IPS-NIHi11 (cell line): ENCODE results near the gene PFKP.

Source experiments
- DNase-seq: peaks from one replicate; pipeline ENCODE4 v3.0.0; 2012; ENCODE audit warnings: mixed read lengths, low spot score

The PFKP gene

DNA sequence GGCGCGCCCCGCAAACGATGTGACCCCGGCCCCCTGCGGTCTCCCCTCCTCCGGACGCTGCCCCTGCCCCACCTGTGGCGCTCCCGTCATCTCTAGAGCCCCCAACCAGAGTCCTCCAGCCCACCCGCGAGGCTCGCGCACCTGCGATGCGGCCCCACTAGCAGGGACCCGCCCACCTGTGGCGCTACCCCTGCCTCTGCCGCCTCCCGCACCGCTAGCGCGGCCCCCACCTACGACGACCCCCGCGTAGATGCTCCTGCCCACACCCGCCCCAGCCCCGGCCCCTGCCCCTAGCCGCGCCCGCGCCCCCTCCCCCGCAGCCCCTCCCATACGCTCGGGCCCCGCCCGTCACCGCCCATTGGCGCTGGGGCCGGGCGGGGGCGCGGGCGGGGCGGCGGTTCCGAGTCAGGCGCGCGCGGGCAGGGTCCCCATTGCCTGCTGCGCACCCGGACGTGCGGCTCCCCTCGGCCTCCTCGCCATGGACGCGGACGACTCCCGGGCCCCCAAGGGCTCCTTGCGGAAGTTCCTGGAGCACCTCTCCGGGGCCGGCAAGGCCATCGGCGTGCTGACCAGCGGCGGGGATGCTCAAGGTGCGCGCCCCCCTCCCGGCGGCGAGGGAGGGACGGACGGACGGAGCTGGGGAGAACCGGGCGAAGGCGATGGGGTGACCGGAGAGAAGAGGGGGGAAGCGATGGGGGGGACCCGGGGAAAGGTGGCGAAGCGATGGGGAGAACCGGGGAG lies at the start of gene PFKP:
Gene PFKP, plus strand, starts transcription at position 431 of the 741 bp plus-strand sequence. Its CDS starts 48 bp downstream, at position 479.
- peak; percentile 79 for DNase-seq

DNA sequence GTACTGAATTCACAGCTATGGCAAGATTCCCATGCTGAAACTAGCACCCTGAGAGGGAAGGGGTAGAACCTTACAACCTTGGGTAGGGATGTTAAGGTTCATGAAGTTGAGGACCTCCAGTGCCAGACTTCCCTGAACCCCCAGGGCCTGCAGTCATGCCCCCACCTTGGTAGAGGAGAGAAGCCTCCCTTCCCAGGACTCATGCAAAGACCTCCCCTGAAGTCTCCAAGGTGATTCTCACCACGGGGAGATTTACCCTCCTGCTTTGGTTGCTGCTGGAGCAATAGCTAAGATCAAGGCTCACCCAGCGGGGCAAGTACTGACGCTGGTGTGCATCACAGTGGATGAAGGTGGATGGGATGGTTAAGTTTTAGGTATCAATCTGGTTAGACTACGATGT lies 49.1 kb upstream of the PFKP start:
- no peak for DNase-seq

DNA sequence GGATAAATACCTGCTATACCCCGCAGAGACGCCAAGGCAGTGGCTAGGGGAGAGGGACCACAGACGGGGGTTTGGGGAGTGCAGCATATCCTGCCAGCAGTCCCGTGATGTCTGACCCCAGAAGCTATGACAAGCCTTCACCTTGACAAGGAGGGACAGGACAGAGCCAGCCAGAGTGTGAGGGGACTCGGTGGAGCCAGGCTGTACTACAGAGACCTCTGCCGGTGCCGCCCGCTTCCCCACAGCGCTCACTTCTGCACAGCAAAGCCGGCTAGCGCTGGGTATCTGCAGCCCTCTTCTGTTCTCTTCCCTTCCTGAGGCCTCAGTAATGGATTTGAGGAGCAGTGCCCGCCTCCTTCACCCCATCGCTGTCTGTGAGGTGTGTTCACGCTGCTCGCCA lies 47.0 kb upstream of the PFKP start:
- DNase-seq, result no peak

DNA sequence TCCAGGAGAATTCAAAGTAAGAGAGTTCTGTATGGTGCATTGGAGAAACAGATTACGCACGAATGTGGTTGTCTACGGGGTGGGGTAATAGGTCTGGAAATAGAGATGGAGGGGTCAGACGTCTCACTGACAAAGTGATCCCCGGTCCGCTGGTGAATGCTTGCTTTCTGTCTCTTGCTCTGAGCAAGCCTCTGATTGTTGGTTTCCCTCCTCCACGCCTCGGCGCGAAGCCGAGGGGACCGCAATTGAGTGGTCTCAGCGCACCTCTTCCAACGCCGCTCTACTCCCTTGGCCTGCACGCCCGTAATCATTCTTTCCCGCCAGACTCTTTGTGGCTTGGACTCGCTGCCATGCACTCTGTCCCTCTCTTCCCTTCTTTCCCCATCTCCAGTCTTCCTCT lies 46.5 kb upstream of the PFKP start:
- no peak for DNase-seq

DNA sequence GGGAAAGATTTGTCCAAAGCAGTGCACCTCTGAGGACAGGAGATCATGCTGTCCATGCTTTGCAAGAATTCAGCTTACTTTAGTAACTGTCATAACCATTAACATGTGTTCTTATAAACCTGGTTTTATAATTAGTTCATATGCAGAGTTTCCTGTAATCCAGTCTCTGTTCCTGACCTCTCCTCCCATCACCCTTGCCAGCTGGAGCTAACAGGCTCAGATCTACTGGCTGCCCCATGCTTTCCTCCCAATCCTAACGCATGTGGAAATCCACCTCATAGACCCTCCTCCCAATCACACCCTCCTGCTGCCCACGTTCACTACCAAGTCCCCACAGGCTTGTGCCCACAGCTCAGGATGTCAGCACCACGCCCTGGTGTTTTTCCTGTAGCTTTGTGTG lies 45.3 kb upstream of the PFKP start:
- DNase-seq, result no peak

DNA sequence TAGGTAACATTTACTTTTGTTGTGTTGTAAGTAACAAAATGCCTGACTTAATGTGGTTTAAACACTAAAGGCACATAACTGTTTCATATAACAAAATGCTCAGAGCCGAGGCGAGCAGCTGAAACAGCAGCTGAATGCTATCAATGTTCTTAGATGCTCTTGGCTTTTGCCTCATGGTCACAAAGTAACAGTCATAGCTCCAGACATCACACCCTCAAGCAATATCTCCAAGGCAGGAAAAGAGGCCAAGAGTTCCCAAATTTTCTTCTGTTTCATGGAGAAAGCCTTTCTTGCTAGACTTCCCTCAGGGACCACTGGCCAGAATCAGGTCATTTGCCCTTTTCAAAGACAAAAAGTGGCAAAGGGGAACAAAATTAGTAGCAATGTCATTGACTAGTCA lies 43.5 kb upstream of the PFKP start:
- no peak for DNase-seq

DNA sequence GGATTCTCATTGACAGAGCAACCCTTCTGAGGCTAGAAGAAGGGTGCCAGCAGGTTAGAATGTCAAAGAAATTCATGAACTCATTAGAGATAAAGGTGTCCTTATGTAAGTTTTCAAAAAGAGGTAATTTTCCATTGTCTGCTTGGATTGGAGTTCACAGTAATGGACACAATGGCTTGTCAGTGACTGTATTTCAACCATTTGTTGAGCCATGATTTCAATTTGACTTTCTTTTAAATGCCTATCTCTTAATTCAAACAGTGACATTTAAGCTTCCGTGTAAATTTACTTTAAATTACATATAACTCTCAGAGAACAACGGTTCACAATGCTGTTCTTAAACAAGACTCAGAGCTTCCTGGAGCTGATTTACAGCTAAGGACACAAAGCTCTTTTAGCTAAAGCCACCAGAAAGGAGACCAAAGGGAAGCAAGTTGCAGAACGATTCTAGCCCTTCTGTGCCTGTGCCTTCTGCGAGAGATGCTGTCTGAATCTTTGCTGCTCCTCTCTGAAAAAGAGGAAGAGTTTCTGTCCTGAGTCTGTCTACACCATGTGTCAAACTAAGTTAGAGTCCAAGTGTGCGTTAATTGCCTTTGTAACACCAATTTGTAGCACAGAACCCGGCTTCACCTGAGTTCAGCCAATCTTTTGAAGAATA lies 42.2 kb upstream of the PFKP start:
- DNase-seq, result no peak

DNA sequence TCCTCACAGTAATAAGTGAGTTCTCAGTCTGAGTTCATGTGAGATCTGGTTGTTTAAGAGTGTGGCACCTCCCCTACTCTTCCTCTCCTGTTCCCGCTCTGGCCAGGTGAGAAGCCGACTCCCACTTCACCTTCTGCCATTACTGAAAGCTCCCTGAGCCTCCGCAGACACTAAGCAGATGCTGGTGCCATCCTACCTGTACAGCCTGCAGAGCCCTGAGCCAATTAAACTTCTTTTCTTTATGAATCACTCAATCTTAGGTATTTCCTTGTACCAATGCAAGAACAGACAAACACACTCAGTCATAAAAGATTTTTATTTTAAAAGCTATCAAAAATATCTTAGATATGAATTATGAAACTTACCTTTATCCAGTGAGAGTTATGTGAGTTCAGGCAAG lies 39.5 kb upstream of the PFKP start:
- DNase-seq, result no peak

DNA sequence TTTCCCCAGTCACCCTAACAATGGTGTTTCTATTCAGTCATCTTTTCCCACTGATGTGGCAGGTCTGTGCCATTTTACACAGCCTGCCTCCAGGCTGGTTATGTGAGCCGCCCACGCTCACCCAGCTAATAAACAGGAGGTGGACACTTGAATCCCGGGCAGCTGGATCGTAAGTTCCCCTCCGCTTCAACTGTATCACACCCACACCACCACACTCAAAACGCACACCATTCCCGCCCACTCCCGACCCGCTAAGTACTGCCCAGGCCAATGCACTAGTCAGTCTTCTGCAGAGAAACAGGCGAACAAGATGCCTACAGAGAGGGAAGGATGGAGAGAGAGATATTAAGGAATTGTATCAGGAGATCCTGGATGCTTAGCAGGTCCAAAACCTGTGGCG lies 38.9 kb upstream of the PFKP start:
- no peak for DNase-seq

DNA sequence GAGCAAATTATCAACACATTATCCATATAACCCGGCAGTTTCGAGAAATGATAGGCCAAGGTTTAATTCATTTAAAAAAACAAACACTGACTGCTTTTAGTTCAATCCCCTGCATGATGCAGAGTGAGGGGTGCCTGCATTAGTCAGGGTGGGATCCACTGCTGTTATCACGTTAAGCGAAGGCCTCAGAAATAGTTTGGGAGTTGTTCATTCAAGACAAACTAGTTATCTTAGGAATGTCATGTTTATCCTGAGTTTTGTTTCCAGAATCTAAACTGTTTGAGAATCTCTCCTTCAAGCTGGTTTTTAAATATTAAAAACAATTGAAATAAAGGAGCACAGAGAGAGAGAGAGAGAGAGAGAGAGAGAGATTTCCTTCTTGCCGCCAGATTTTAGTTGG lies 36.6 kb upstream of the PFKP start:
- DNase-seq, result no peak

DNA sequence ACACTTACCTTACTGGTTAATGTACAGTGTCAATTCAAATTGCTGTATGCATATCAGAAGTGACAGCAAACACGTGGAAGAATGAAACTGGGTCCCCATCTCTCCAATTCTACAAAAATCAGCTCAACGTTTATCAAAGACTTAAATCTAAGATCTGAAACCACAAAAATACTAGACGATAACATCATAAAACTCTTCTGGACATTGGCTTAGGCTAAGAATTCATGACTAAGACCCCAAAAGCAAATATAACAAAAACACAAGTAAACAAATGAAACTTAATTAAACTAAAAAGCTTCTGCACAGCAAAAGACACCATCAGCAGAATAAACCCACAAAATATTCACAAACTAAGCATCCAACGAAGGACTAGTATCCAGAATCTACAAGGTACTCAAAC lies 35.9 kb upstream of the PFKP start:
- no peak for DNase-seq

DNA sequence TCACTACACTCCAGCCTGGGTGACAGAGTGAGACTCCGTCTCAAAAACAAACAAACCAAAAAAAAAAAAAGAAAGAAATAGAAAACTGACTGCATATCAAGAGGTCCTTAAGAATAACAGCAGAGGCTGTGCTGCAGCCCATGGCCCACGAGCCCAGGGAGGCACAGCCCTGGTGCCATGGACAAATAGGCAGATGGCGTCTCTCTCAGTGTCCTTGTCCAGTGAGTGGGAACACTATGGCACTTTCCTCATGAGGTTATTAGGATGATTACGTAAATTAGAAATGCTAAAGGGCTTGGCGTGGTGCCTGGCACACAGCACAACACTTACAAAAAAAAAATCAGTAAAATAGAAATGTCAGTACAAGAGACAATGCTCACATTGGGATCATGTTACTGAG lies 33.4 kb upstream of the PFKP start:
- DNase-seq, result no peak

DNA sequence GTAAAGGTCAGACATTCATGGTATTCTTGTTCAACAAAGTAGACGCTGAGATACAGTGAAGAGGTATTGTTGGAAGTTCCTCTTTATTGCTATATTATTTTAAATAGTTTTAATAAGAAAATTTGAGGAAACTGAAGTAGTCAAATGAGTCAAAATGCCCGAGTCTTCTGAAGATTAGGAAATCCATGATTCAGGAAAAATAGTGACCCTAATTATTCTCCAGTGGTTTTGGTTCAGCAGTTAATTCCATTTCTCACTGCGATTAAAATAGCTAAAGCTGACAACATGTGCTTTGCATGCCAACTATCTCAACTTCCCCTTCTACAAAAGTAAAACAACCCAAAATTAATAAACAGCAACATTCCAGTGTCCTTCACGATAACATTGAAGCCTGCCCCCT lies 32.7 kb upstream of the PFKP start:
- no peak for DNase-seq

DNA sequence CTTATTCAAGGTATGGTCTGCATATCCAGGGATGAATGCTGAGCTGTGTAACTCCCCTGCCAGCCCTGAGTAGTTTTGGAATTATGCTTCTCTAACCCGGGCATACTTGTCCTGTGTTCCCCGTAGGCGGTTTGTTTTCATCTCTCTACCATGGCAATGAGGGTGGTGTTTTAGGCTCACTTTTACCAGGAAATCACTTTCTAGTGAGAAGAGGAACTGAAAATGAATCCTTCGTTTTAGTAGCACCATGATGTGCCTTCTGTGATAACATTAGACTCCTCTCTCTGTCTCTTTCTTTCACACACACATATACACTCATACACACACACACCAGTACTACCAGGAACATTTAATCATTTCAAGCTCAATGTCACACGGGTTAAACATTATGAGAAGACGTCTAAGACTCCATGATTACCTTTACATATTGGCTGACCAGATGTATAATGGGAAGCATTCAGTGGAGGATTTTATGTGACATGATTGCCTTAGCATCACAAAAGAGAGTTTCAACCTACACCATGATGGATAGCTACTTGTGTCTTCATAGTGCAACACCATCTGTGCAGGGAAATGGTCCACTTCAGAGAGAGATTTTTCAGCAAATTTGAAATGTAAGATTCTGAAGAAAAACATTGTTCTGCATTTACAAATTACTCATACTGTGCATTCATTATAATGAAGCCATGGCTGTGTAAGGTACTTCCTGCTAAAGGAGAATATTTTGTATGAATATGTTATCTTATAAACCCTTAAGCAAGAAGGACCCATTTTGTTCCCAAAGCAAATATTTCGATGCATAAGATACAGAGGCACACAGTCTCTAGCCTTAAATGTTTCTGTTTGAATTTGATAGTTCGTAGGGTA lies 31.0 kb upstream of the PFKP start:
- DNase-seq, result no peak

DNA sequence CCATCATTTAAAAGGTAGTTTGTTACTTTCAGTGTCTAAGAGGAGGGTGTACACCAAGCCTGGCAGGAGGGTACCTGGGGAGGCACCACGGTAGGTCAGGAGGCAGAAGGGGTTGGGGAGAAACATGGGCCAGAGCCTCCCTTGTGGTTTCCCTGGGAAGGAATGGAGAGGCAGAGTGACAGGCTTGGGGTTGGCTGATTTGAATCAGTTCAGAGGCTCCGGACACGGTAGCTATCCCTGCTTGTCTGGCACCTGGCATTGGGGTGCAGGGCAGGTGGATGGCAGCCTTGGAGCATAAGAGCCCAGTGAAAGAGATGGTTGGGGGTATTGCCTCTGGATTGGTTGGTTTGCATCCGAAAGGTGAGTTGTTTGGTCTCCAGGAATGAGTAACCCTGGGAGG lies 30.2 kb upstream of the PFKP start:
- no peak for DNase-seq

DNA sequence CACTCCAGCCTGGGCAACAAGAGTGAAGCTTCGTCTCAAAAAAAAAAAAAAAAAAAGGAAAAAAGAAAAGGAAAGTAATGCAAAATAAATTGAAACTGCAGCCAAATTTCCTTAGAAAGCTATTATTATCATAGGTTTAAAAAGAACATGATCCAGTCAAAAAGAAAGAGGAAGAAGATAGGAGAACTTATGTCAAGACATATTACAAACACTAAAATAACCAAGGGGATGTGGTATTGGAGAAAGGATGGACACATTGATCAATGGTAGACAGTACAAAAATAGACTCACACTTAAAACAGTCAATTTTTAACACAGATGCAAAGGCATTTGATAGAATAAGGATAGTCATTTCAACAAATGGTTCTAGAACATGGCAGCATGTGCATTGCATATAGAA lies 27.3 kb upstream of the PFKP start:
- DNase-seq, result no peak

DNA sequence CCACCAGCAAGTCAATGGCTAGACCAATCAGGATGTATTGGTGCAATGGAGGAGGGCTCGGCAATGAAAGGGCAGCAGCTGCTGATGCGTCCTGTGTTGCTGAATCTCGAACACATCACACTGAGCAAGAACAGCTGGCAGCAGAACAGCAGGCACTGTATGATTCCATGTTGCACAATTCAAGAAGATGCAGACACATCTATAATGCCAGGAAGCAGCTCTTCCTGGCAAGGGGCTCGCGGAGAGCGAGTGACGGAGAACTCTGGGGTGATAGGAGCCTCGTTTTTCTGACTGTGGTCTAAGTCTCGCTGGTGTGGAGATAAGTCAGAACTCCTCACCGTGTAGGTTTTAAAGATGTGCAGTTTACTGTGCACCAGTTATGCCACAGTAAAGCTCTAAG lies 24.8 kb upstream of the PFKP start:
- DNase-seq, result no peak

DNA sequence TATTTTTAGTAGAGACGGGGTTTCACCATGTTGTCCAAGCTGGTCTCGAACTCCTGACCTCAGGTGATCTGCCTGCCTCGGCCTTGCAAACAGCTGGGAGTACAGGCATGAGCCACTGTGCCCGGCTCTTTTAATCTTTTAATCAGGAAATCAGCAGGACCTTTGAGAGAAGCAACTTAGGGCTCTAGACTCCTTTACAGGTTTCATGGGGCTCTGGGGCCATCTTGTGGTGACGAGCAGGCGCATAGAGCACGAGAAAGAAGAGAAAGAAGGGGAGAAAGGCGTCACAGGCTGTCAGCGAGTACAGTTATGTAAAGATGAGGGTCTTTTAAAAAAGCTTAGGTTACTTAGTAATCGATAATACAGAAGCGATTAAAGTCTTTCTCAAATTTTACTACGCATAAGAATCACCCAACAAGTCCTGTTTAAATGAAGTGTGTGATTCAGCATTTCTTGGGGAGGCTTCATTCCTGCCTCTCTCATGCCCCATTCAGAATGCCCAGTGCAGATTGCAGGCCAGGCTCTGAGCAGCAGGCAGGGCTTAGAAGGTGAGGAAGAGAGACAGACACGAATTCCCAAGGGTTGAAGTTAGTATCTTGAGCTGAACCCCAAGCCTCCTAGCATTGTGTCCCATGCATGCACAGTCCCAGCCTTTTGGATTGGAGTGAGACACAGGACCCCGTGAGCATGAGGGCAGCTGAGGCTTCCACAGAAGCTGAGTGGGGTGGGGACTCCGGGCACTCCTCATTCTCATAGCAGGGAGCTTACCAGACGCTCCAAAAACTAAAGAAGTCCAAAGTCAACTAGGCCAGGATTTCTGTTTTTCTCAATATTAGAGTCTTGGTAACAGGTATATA lies 23.6 kb upstream of the PFKP start:
- DNase-seq, result peak; percentile 76

DNA sequence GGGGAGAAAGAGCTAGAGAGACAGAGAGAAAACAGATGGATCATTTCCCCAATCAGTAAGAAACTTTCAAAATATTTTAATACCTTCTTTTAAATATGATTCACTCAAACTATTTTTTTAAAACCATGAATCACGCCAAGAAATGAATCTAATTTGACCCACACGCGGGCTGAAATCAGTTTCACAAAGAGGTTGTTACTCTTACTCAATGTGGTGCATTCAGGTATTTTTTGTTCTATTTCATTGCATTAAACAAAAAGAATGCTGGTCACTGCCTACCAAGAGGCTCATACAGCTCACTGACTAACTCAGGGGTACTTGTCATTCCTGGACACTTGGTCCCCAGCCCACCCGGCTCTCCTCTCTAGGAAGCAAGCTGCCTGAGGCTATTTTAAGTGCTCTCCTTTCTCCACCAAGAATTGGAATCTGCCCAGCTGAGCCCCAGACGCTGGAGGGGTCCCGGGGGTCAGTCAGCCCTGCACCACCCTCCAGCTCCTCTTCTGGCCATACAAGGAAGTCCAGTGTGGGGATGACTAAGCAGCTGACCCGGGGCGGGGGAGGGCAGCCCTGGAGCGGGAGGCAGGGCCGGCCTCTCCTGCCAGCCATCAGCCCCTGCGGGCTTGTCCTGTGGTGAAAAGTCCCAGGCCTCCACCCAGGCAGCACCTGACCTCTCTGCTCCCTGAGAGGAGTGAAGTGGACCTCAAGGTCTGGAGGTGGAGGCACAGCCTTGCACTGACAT lies 21.7 kb upstream of the PFKP start:
- DNase-seq, result peak; percentile 78

DNA sequence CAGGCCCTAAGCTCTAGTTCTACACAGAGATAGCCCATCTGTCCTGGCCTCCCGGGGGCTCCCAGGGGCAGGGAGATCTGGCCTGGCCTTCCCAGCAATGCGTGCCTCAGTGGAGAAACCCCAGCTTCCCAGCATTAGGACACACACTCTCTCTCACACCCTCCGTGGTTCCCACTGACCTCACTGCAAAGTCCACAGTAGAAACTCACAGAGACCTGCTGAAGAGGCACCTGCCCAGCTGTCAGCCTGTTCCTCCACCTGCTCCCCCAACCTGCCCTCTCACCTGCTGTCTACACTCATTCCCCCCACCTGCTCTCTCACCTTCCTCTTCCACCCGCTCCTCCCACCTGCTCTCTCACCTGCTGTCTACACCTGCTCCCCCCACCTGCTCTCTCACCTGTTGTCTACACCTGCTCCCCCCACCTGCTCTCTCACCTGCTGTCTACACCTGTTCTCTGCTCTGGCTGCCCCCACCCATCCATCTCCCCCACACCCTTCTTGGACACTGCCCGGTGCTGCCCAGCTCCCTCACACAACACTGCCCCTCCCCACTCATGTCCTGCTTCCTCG lies 21.1 kb upstream of the PFKP start:
- DNase-seq, result no peak

DNA sequence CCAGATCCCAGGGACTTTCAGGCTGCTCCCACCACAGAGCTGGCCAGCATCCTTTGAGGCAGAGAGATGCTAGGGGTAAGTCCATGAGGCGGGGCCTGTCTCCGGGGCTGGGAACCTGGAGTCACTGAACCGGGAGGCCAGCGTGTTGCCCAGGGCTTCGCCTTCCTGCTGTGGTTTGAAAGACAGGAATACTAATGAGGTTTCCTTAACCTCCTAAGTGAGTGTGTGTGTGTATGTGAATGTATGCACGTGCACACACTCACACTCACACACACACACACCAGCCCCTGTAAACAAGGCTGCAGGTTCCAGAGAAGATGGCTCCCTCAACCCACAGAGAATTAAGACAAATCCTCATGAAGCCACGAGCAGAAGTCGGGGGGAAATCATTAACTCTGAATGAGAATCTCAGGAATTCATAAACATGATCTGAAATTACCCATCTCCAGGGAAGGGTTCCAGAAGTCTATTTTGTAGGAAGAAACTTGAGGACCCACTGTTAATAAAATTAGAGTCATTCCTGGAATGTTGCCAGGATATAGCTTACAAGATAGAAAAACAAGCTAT lies 20.3 kb upstream of the PFKP start:
- DNase-seq, result no peak
